ENCODE measurements around the gene DNAJC10.
"Not testable (repeated sequence)": the region's sequence is repeated elsewhere in the genome, so short reads cannot be mapped to it uniquely, and the experiment has no call there.

The DNAJC10 gene, protein sequence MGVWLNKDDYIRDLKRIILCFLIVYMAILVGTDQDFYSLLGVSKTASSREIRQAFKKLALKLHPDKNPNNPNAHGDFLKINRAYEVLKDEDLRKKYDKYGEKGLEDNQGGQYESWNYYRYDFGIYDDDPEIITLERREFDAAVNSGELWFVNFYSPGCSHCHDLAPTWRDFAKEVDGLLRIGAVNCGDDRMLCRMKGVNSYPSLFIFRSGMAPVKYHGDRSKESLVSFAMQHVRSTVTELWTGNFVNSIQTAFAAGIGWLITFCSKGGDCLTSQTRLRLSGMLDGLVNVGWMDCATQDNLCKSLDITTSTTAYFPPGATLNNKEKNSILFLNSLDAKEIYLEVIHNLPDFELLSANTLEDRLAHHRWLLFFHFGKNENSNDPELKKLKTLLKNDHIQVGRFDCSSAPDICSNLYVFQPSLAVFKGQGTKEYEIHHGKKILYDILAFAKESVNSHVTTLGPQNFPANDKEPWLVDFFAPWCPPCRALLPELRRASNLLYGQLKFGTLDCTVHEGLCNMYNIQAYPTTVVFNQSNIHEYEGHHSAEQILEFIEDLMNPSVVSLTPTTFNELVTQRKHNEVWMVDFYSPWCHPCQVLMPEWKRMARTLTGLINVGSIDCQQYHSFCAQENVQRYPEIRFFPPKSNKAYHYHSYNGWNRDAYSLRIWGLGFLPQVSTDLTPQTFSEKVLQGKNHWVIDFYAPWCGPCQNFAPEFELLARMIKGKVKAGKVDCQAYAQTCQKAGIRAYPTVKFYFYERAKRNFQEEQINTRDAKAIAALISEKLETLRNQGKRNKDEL

DNA sequence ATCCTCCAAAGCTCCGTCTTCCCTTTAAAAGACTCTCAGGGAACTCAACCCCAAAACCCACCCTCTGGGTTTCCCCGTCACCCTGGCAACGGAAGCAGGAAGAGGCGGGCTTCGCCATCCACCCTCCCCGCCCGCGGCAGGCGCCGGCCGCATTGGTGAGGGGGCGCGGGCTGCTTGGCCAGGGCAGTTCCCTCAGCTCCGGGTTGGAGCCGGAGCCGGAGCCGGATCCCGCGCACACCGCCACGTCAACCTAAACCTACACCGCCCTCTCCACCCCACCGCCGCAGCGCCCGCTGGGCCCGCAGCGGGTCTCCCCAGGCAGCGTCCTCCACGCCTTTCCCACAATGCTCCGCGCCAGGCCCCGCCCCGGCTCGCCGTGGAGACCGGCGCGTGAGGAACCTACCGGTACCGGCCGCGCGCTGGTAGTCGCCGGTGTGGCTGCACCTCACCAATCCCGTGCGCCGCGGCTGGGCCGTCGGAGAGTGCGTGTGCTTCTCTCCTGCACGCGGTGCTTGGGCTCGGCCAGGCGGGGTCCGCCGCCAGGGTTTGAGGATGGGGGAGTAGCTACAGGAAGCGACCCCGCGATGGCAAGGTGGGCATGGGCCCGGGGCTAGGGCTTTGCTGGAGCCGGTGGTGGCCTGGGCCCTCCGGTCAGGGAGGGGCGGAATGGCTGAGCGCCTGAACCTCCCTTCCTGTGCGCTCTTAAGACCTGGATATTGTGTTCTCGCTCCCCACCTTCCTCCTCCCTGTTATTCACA lies at the start of gene DNAJC10:
Gene DNAJC10 (plus strand): TSS at position 366 of the 758 bp plus-strand sequence. CDS start 1,830 bp downstream, outside the sequence.
- DNase-seq (ENCODE audit: extremely low spot score, insufficient read length, low read depth): peak; percentile 62
- FAIRE-seq: peak; percentile 88

DNA sequence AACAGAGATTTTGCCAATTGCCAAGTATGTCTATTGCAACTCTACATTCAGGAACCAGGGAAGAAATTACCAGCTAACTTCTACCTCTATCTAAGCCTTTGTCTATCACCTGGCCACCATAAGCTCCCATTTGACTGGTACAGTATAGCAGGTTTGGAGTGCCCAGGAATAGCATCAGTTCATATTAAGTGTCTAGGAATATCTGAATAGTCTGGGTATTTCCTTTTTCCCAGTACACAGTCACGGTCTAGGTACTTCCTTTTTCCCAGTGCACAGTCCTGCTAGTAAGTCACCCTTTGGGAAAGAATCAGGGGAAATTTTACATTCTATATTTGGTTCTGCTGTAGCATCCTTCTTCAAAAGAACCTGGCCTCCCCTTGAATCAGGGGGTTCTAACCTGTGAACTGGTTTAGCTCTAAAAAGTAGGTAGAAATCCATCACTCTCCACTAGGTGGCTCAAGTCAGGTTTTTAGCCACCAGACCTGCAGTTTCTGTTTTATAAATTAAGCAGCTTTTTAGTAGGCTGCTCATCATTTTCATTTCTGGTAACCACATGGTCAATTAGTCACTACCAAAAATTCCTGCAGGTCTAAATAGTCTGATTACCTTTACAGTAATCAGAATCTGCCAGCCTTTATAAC lies 49.3 kb upstream of the DNAJC10 start:
- DNase-seq (ENCODE audit: extremely low spot score, insufficient read length, low read depth): no peak
- FAIRE-seq: peak; percentile 65

- DNase-seq (ENCODE audit: extremely low spot score, insufficient read length, low read depth) (no peak), FAIRE-seq (no peak)
These were observed 48.8 kb upstream of the DNAJC10 start for GRCh38 chr2:182667315-182667695.

DNA sequence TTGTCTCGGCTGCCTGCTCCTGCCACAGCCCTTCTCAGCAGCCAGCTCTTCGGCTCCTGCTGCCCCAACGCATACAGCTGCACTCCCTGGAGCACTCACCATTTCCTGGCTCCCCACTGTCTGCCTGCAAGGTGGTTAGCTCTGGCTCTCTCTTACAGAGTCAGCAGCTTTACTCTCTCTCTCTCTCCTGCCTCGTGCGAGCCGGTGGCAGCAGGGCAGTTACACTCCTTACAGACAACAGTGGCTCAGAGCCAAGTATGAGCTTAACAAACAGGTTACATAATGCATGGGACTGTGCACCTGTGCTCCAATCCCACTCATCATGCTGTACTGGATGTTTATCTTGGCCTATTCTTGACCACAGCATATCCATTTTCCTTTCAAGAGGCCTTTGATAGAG lies 47.4 kb upstream of the DNAJC10 start:
- DNase-seq (ENCODE audit: extremely low spot score, insufficient read length, low read depth): no peak

DNA sequence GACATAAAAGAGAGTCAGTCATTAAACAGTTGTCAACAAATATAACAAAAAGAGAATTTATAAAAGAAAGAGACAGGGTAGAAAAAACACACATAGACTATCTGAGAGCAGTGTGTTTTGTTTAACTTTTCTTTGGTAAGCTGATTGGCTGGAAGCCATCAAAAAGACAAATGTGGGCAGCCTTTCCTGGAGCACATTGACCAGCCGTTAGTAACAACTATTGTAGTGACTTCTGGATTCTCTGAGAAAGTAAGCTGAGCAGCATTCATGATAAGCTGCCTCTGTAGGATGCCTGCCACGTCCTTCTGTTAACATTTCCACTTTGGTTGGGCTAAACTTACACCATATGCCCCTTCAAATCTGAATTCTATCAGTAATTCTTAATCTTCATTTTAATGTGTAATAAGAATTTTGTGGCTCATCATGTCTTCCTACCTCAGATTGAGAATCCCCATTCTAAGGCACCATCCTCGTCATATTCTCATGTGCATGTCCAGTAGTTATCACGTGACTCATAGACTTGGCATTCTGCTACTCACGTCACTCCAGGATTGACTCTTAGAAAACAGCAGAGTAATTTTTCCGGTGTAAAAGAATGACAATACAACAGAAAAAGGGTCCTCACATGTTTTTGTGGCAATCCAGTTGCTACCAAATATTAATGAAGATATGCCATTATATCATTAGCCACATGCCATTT lies 43.4 kb upstream of the DNAJC10 start:
- no peak for FAIRE-seq
- no peak for DNase-seq (ENCODE audit: extremely low spot score, insufficient read length, low read depth)

More for the DNA sequence above, 47.4 kb upstream of the DNAJC10 start:
- FAIRE-seq: no peak

GRCh38 chr2:182680837-182681236 lies 35.2 kb upstream of the DNAJC10 start:
- DNase-seq (ENCODE audit: extremely low spot score, insufficient read length, low read depth) (no peak), FAIRE-seq (no peak)

DNA sequence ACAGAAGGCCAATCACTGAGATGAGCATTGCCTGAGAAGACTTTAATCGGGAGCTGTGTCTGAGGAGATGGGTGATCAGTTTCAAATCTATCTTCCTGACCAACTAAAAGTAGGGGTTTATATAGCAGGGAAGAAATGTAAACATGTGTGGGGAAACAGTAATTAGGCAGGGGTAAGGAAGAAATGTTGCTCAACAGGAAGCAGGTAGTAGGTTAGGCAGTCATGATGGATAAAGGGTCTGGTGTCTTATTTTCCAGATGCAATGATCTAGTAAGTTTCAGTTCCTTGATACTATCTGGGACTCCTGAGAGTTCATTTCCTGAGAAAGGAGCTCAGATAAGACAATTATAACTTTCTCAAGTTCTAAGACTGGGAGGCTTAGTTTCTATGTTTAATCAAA lies 33.8 kb upstream of the DNAJC10 start:
- no peak for DNase-seq (ENCODE audit: extremely low spot score, insufficient read length, low read depth)
- no peak for FAIRE-seq

DNA sequence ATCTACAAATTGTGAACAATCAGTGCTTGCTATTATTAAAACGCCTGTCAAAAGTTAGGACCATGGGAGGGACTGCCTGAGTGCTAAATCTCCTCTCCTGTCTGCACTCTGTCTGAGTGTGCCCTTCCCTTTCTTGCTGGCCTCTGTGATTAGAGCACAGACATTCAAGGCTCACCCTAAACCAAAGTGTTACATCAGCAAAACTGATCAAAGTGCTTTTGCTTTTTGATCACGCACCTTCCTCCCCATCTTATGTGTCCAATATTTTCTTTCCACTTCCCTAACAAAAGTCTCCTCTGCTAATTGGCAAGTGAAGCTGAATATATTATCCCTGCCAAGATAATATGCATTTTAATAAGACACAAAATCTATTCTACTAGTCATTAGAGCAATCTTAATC lies 30.5 kb upstream of the DNAJC10 start:
- FAIRE-seq (no peak), DNase-seq (ENCODE audit: extremely low spot score, insufficient read length, low read depth) (no peak)

DNA sequence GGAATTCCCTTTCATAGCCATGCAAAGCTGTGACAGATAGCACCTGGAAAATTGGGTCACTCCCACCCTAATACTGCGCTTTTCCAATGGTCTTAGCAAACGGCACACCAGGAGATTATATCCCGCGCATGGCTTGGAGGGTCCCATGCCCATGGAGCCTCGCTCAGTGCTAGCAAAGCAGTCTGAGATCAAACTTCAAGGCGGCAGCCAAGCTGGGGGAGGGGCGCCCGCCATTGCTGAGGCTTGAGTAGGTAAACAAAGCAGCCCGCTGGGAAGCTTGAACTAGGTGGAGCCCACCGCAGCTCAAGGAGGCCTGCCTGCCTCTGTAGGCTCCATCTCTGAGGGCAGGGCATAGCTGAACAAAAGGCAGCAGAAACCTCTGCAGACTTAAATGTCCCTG lies 29.3 kb upstream of the DNAJC10 start:
- FAIRE-seq: not testable (repeated sequence)

DNA sequence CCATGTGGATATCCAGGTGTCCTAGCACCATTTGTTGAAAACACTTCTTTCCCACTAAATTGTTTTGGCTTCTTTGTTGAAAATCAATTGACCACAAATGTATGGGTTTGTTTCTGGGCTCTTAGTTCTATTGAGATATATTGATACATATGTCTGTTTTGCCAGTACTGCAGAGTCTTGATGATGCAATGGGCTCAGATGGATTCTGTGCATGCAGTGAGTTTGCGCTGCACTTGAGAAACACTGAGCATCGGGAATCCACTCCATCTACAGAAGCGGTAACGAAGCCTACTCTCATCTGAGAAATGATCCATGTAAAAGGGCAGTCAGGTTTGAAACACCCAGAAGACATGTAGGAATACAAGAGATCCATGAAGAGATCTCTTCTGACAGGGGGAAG lies 21.9 kb upstream of the DNAJC10 start:
- DNase-seq (ENCODE audit: extremely low spot score, insufficient read length, low read depth) (no peak), FAIRE-seq (no peak)

More for the DNA sequence above, 29.3 kb upstream of the DNAJC10 start:
- not testable (repeated sequence) for DNase-seq (ENCODE audit: extremely low spot score, insufficient read length, low read depth)

- DNase-seq (ENCODE audit: extremely low spot score, insufficient read length, low read depth): no peak
- FAIRE-seq: peak; percentile 36
These were observed 20.3 kb upstream of the DNAJC10 start for GRCh38 chr2:182695776-182696175.

GRCh38 chr2:182698671-182699070 lies 17.4 kb upstream of the DNAJC10 start:
- FAIRE-seq: no peak

DNA sequence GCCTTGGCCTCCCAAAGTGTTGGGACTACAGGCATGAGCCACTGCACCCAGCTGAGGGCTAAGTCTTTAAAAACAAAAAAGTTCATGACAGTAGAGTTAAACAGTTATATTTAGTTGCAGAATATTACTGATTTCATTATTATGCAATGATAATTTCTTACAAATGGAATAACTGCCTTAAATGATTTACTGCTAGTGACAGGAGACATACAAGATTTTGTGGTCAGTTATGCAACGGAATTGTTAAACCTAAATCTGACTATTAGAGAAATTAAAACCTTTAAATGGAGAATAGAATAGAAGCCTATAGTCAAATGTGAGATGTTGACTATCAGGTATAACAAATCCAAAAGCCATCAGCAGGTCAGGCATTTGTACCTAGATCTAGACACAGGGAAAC lies 10.3 kb upstream of the DNAJC10 start:
- no peak for FAIRE-seq
- no peak for DNase-seq (ENCODE audit: extremely low spot score, insufficient read length, low read depth)

More at GRCh38 chr2:182698671-182699070, 17.4 kb upstream of the DNAJC10 start:
- no peak for DNase-seq (ENCODE audit: extremely low spot score, insufficient read length, low read depth)

GRCh38 chr2:182706751-182707150 lies 9.3 kb upstream of the DNAJC10 start:
- no peak for DNase-seq (ENCODE audit: extremely low spot score, insufficient read length, low read depth)
- FAIRE-seq: no peak

- FAIRE-seq: no peak
- DNase-seq (ENCODE audit: extremely low spot score, insufficient read length, low read depth): no peak
These were observed 2.5 kb upstream of the DNAJC10 start for GRCh38 chr2:182713601-182714000.

DNA sequence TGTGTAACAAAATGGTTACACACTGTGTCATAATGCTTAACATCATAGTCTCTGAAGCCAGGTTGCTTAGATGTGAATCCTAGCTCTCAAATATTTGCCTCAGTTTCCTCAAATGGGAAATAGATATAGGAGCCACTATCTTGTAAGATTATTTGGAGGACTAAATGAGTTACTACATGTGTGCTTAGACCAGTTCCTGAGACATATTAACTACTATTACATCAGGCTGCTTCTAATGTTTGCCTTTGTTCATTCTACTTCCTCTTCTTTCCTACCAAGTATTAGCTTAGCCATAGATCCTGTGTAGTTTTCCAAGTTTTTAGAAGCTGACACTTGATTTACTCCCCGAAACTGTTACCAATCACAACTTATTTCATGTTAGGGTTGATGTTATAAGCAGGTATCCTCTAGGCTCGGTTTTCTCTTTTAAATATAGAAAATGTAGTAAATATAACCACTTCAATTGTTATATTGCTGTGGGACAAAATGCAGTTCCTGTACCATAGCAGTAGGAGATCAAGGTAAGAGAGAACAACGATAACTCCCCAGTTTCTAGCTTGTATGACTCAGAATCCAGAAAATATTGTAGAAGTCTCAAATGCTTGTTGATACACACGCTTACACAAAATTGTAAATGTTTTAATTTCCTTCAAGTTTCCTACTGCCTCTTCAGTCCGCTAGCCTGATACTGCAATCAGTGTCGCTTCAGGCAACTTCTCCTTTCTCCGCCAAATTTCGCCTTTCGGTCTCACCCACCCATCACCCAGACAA lies 751 bp upstream of the DNAJC10 start:
- DNase-seq (ENCODE audit: extremely low spot score, insufficient read length, low read depth): no peak
- FAIRE-seq: no peak

DNA sequence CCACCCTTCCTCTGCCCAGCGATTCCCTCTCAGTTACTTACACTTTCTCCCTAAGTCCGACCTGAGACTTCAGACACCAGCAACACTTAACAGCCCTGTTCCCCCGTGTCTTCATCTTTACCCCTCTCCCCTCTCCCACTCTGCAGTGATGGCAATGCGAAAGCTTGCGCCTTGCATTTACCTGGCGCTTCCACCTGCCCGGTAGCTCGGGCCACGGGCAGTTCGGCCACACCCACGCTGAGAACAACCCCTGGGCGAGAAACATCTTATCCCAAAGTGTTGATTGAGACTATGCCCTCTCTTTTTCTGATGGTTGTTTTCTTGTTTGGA lies 558 bp downstream of the DNAJC10 start:
- DNase-seq (ENCODE audit: extremely low spot score, insufficient read length, low read depth) (no peak), FAIRE-seq (peak; percentile 68)

DNA sequence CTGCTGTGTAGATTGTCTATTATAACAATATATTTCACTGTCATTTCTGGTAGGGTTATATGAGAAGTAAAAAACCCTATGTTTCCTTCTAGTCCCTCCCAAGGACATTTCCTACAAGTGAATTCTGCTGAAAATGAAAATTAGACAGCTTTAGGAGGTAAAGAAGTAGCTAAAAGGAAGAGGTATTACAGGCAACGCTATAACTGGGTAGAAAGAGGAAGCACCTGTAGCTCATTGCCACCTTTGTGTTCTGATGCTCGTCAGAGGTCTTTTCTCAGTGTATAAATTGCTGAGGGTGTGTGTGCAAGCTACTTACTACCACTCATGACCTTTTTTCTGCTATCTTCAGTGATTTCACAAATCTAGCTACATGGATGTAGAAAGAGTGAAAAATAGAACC lies 1.4 kb downstream of the DNAJC10 start:
- no peak for DNase-seq (ENCODE audit: extremely low spot score, insufficient read length, low read depth)
- FAIRE-seq: peak; percentile 60

- DNase-seq (ENCODE audit: extremely low spot score, insufficient read length, low read depth) (no peak), FAIRE-seq (peak; percentile 12)
These were observed 1.8 kb downstream of the DNAJC10 start for GRCh38 chr2:182717816-182718215.
